Activated CD4-positive, CD25-positive, alpha-beta regulatory T cell treated with anti-CD3 and anti-CD28 coated beads, Interleukin-2, amount 50 U/mL, for 16 hours (primary cell): ENCODE data around the gene DOP1B.

Experiments used
- DNase-seq: peaks from one replicate; pipeline ENCODE4 v3.0.0-alpha.2; 2020; ENCODE audit warnings: low read depth, low spot score

DOP1B gene

DNA sequence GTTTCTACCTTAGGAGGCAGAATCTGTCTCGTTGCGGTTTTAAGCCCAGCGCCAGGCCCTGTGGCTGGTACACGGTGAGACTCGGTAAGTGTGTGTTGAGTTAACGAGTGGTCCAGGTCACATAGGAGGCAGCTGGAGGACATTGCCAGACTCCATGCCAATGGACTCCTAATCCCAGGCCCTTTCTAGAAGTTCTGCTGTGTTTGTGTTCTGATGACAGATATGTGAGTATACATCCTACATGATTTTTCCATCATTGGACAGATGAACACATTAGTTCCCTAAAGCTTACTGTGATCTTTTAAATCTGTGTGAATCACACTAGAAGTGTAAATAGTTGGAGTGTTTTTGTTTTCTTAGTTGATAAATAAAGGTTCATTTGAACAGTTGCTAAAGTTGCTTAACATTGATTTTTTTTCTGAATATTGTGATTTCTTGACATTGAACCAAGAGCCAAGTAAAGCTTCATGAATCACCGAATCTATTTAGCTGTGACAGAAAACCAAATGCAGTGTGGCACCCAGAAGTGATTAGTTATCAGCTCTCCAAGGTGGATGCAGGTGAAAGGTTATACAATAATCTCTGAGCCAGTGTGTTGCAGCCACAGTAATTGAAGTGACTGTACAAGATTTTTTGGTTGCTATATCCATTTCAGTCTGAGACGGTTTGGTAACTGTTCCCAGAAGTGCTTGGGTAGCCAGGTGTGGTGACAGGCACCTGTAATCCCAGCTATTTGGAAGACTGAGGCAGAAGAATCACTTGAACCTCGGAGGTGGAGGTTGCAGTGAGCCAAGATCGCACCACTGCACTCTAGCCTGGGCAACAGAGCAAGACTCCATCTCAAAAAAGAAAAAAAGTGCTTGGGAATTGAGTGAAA lies 46.3 kb downstream of the DOP1B start:
- no peak for DNase-seq

DNA sequence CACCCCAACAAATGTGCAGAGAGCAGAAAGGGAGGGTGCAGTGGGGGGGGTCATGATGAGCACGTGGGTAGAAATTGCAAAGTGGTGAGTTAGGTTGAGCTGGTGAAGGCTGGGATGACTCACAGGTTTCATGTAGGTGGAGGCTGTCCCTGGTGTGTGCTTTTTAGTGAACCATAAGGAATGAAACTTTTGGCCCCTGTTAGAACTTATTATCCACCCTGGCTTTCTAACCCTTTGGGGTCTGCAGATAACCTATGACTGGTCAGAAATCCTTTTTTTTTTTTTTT lies 46.9 kb downstream of the DOP1B start:
- no peak for DNase-seq

DNA sequence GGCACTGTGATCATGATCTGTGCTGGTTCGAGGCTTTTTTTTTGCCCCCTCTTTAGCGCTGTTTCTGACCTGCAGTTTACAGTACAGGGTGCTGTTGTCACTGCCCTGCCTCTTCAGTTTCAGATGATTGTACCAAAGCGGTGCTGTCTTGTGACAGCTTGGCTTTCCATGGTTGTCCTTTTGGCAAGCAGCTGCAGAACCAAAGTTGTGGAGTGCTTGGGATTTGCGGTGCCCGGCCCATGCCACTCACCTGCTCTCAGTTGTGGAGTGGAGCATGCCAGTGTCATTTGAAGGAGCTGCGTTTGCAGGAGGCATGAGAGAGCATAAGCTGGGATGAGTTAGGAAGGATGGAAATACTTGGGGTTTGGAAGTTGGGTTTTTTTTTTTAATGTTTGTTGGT lies 48.4 kb downstream of the DOP1B start:
- no peak for DNase-seq

GRCh38 chr21:36205962-36206361 lies 49.3 kb downstream of the DOP1B start:
- DNase-seq = no peak
